SK-N-MC (cell line): Measurements from ENCODE around the gene MID1IP1.

Experiments
- EZH2 ChIP-seq: fragments of 200-600 bp; sonication (generic); IDR thresholded peaks from one replicate; pipeline ENCODE4 v1.6.1; 2017; ENCODE audit warnings: antibody characterized with exemption
- FOXP2 ChIP-seq: optimal IDR thresholded peaks from 2 replicates; pipeline ENCODE3; 2011; ENCODE audit warnings: mild to moderate bottlenecking, moderate library complexity; ENCODE audit not compliant: insufficient read depth; ENCODE audit errors: extremely low read length, control extremely low read depth
- POLR2AphosphoS5 ChIP-seq: IDR thresholded peaks from 2 replicates; pipeline ENCODE4 v1.6.1; 2012; ENCODE audit warnings: mild to moderate bottlenecking, low read depth, low read length, borderline replicate concordance

DNA sequence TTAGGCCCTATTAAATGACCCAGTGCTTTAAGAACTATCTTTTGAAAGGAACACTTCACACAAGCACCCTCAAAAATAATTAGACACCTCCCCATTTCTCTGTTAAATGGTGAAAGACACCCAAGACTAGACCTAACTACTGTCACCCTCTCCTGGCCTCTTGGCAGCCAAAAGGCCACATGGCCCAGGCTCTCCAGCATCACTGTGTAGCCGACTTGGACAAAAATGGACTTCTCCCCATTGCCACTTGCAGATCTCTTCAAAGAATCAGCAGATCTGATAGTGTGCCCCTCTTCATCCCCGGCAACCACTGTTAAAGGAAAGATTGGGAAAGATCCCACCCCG lies 2.0 kb downstream of the MID1IP1 start:
- TF ChIP-seq POLR2AphosphoS5 = no peak
- no peak for TF ChIP-seq EZH2
- no peak for TF ChIP-seq FOXP2
